Neural cell (in vitro differentiated cells): ENCODE measurements around the gene PLA2G10. TPM values are rescaled to one million over a fixed set of nuclear protein-coding genes. Genes with fewer than 3 reads are reported as not detected.

Experiments
- H2AFZ ChIP-seq: fragments of 200-600, 300-800 bp; sonication (generic), shearing (Covaris generic); 2 replicates; pipeline ENCODE4 v1.6.0; 2014; ENCODE audit warnings: low read depth, mild to moderate bottlenecking, antibody characterized with exemption, low read length, moderate library complexity
- H3F3A ChIP-seq: fragments of 200-600 bp; shearing (Covaris generic); 2 replicates; pipeline ENCODE4 v1.6.1; 2016; ENCODE audit warnings: mild to moderate bottlenecking, moderate library complexity, mixed read lengths, antibody characterized with exemption, low read length; ENCODE audit not compliant: insufficient read depth, poor library complexity, severe bottlenecking
- H3K27ac ChIP-seq: fragments of 200-600, 300-800 bp; sonication (generic), shearing (Covaris generic); 2 replicates; pipeline ENCODE4 v1.5.1; 2014; ENCODE audit warnings: mild to moderate bottlenecking, low read length, moderate library complexity
- H3K27me3 ChIP-seq: fragments of 300-800, 200-600 bp; sonication (generic), shearing (Covaris generic); 2 replicates; pipeline ENCODE4 v1.6.0; 2014; ENCODE audit warnings: mild to moderate bottlenecking, low read depth, low read length, moderate library complexity; ENCODE audit not compliant: insufficient read depth
- H3K36me3 ChIP-seq: fragments of 300-800, 200-600 bp; sonication (generic), shearing (Covaris generic); 2 replicates; pipeline ENCODE4 v1.5.1; 2014; ENCODE audit warnings: mild to moderate bottlenecking, antibody characterized with exemption, low read length, moderate library complexity; ENCODE audit not compliant: insufficient read depth
- H3K4me2 ChIP-seq: fragments of 300-800, 200-600 bp; sonication (generic), shearing (Covaris generic); 2 replicates; pipeline ENCODE4 v1.6.0; 2014; ENCODE audit warnings: mild to moderate bottlenecking, low read length
- H3K4me3 ChIP-seq: fragments of 300-800, 200-600 bp; sonication (generic), shearing (Covaris generic); 2 replicates; pipeline ENCODE4 v1.5.1; 2014; ENCODE audit warnings: mild to moderate bottlenecking, low read length, moderate library complexity
- H3K79me2 ChIP-seq: fragments of 200-600 bp; shearing (Covaris generic); replicated peaks from 2 replicates; pipeline ENCODE4 v1.6.0; 2014; ENCODE audit warnings: mild to moderate bottlenecking, low read length, moderate library complexity; ENCODE audit not compliant: insufficient read depth
- H3K9ac ChIP-seq: fragments of 300-800, 200-600 bp; sonication (generic), shearing (Covaris generic); 2 replicates; pipeline ENCODE4 v1.6.1; 2016; ENCODE audit warnings: mild to moderate bottlenecking, low read length, mixed read lengths
- H3K9me2 ChIP-seq: fragments of 200-600 bp; shearing (Covaris generic); 2 replicates; pipeline ENCODE4 v1.6.1; 2016; ENCODE audit warnings: mild to moderate bottlenecking, low read length, mixed read lengths; ENCODE audit not compliant: insufficient read depth
- H3K9me3 ChIP-seq: fragments of 200-600, 300-800 bp; sonication (generic), shearing (Covaris generic); 2 replicates; pipeline ENCODE4 v1.6.1; 2016; ENCODE audit warnings: mild to moderate bottlenecking, mixed run types, low read length, moderate library complexity, mixed read lengths
- H4K20me1 ChIP-seq: fragments of 200-600 bp; shearing (Covaris generic); 2 replicates; pipeline ENCODE4 v1.6.1; 2016; ENCODE audit warnings: mild to moderate bottlenecking, mixed run types; ENCODE audit not compliant: insufficient read depth
- EP300 ChIP-seq: fragments of 450-650 bp; conservative IDR thresholded peaks from 2 replicates; pipeline ENCODE4 v1.6.1; 2014; ENCODE audit warnings: antibody characterized with exemption, mild to moderate bottlenecking, moderate library complexity; ENCODE audit not compliant: poor library complexity, severe bottlenecking
- EZH2 ChIP-seq: fragments of 200-600, 300-800 bp; shearing (Covaris generic), sonication (generic); IDR thresholded peaks from 2 replicates; pipeline ENCODE4 v1.6.1; 2014; ENCODE audit warnings: antibody characterized with exemption, low read length, borderline replicate concordance, mild to moderate bottlenecking; ENCODE audit not compliant: insufficient read depth, poor library complexity, severe bottlenecking
- MXI1 ChIP-seq: fragments of 450-650 bp; conservative IDR thresholded peaks from 2 replicates; pipeline ENCODE4 v1.6.1; 2014; ENCODE audit warnings: antibody characterized with exemption, mild to moderate bottlenecking; ENCODE audit not compliant: poor library complexity, severe bottlenecking
- POLR2AphosphoS5 ChIP-seq: IDR thresholded peaks from 2 replicates; pipeline ENCODE4 v1.6.1; 2012
- SMC3 ChIP-seq: fragments of 450-650 bp; conservative IDR thresholded peaks from 2 replicates; pipeline ENCODE4 v1.6.1; 2014; ENCODE audit warnings: antibody characterized with exemption, mild to moderate bottlenecking, moderate library complexity; ENCODE audit not compliant: poor library complexity
- TAF1 ChIP-seq: IDR thresholded peaks from 2 replicates; pipeline ENCODE4 v1.6.1; 2012; ENCODE audit warnings: low read depth
- polyA plus RNA-seq: library from polyadenylated mRNA; depleted of rRNA; stranded (reverse); fragments of >200 nt; gene quantifications from 2 replicates; pipeline ENCODE4 v1.2.3, GENCODE V29; 2014
- TF ChIP-seq, protein P1 (sequence below): fragments of 450-650 bp; IDR thresholded peaks from 2 replicates; pipeline ENCODE4 v1.5.1; 2014; ENCODE audit warnings: antibody characterized with exemption, mild to moderate bottlenecking, moderate library complexity; ENCODE audit not compliant: poor library complexity, severe bottlenecking
- TF ChIP-seq, protein P2 (sequence below): IDR thresholded peaks from 2 replicates; pipeline ENCODE4 v1.6.1; 2012; ENCODE audit warnings: borderline replicate concordance

Gene PLA2G10
- polyA plus RNA-seq, 1 donor from 2014 or later, result not detected

DNA sequence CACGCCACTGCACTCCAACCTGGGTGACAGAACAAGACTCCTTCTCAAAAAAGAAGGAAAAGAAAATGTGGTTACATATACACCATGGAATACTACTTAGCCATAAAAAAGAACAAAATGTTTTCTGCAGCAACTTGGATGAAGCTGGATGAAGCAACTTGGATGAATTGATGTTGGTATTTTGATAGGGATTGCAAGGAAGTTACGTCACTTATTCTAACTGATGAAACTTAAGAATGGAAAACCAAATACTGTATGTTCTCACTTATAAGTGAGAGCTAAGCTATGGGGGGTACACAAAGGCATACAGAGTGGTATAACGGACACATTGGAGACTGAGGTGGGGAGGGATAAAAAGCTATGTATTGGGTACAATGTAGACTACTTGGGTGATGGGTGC is 17.5 kb downstream of the PLA2G10 start:
- no peaks in the 10 kb centered on the region for H4K20me1 ChIP-seq
- H3K9me2 ChIP-seq, result no peaks in the 10 kb centered on the region
- no peak overlapping the region for H2AFZ ChIP-seq
- TF ChIP-seq, protein P1, sequence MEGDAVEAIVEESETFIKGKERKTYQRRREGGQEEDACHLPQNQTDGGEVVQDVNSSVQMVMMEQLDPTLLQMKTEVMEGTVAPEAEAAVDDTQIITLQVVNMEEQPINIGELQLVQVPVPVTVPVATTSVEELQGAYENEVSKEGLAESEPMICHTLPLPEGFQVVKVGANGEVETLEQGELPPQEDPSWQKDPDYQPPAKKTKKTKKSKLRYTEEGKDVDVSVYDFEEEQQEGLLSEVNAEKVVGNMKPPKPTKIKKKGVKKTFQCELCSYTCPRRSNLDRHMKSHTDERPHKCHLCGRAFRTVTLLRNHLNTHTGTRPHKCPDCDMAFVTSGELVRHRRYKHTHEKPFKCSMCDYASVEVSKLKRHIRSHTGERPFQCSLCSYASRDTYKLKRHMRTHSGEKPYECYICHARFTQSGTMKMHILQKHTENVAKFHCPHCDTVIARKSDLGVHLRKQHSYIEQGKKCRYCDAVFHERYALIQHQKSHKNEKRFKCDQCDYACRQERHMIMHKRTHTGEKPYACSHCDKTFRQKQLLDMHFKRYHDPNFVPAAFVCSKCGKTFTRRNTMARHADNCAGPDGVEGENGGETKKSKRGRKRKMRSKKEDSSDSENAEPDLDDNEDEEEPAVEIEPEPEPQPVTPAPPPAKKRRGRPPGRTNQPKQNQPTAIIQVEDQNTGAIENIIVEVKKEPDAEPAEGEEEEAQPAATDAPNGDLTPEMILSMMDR, result no peak
- TF ChIP-seq EZH2 (no peak), POLR2AphosphoS5 (no peak), EP300 (no peak), SMC3 (no peak), TAF1 (no peak)
- TF ChIP-seq, protein P2, sequence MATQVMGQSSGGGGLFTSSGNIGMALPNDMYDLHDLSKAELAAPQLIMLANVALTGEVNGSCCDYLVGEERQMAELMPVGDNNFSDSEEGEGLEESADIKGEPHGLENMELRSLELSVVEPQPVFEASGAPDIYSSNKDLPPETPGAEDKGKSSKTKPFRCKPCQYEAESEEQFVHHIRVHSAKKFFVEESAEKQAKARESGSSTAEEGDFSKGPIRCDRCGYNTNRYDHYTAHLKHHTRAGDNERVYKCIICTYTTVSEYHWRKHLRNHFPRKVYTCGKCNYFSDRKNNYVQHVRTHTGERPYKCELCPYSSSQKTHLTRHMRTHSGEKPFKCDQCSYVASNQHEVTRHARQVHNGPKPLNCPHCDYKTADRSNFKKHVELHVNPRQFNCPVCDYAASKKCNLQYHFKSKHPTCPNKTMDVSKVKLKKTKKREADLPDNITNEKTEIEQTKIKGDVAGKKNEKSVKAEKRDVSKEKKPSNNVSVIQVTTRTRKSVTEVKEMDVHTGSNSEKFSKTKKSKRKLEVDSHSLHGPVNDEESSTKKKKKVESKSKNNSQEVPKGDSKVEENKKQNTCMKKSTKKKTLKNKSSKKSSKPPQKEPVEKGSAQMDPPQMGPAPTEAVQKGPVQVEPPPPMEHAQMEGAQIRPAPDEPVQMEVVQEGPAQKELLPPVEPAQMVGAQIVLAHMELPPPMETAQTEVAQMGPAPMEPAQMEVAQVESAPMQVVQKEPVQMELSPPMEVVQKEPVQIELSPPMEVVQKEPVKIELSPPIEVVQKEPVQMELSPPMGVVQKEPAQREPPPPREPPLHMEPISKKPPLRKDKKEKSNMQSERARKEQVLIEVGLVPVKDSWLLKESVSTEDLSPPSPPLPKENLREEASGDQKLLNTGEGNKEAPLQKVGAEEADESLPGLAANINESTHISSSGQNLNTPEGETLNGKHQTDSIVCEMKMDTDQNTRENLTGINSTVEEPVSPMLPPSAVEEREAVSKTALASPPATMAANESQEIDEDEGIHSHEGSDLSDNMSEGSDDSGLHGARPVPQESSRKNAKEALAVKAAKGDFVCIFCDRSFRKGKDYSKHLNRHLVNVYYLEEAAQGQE, result no peak
- H3K4me2 ChIP-seq, result no peak overlapping the region
- no peaks in the 10 kb centered on the region for H3K27me3 ChIP-seq
- no peaks in the 10 kb centered on the region for H3K79me2 ChIP-seq
- H3K36me3 ChIP-seq, result no peaks in the 10 kb centered on the region
- no peaks in the 10 kb centered on the region for H3K9me3 ChIP-seq
- no peak overlapping the region for H3K27ac ChIP-seq
- no peak overlapping the region for H3K4me3 ChIP-seq
- no peaks in the 10 kb centered on the region for H3F3A ChIP-seq
- no peak overlapping the region for H3K9ac ChIP-seq

DNA sequence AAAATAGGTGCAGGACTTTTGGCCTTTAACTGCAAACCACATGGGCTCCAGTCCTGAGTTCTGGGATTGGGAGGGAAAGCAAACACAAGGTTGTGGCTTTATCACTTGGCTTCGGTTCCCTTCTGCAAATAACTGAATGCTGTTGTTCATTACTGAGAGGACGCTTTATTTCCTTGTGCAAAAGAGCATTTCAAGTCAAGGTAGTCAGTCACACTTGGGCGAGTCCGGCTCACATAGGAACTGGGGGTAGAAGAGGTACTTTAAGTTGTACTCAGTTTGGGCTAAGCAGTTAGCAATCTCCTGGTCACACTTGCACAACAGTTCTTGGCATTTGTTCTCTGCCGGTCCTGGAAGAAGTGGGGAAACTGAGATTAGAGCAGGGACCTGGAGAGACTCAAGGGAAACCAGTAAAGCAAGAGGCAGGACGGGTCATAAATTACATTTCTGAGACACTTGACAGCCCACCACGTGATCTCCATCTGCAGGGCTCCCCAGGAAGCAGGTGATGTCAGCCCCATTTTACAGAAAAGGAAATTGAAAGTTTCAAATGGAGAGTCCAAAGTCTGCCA is 21.6 kb downstream of the PLA2G10 start:
- Histone ChIP-seq H3K79me2 (no peaks in the 10 kb centered on the region), H3K4me2 (no peak overlapping the region), H3K4me3 (no peak overlapping the region), H3K27me3 (no peaks in the 10 kb centered on the region), H3K36me3 (no peaks in the 10 kb centered on the region), H3K9me3 (no peaks in the 10 kb centered on the region), H3K9me2 (no peaks in the 10 kb centered on the region), H2AFZ (no peak overlapping the region), H4K20me1 (no peaks in the 10 kb centered on the region), H3K27ac (no peak overlapping the region), H3K9ac (no peak overlapping the region), H3F3A (no peaks in the 10 kb centered on the region)
- TF ChIP-seq MXI1, result no peak
- TF ChIP-seq, protein P2, result no peak
- TF ChIP-seq TAF1, result no peak
- TF ChIP-seq, protein P1, result no peak
